GM12878 (cell line): ENCODE data around the gene GMPR2. TPM values are rescaled to one million over a fixed set of nuclear protein-coding genes. Genes with fewer than 3 reads are reported as not detected.

ENCODE experiments used
- ATAC-seq: fragments of 200-7000 bp; cut with Tn5 transposase; 3 replicates; pipeline ENCODE4 v1.9.1; 2020; ENCODE audit warnings: mild to moderate bottlenecking, moderate library complexity
- BruUV-seq: library from RNA; stranded (reverse); fragments of 400-500 nt; replicated peaks from 2 replicates; lab custom pipeline; 2021; lab: Mats Ljungman, UMichigan
- CTCF ChIA-PET: fragments of 300-600 bp; sonication (Branson Sonifier 250); formaldehyde crosslinking; extraction: SDS; loops from one replicate; lab custom pipeline; 2021; ENCODE audit warnings: inconsistent platforms; lab: Yijun Ruan, JAX
- POLR2A ChIA-PET: fragments of 350-600 bp; formaldehyde crosslinking; extraction: SDS; loops from one replicate; lab custom pipeline; 2021; ENCODE audit warnings: inconsistent platforms; lab: Charles Lee
- RAD21 ChIA-PET: fragments of 300-600 bp; sonication (Branson Sonifier 250); formaldehyde crosslinking; loops from one replicate; lab custom pipeline; 2023; ENCODE audit warnings: antibody characterized with exemption; ENCODE audit not compliant: unreplicated experiment; lab: Charles Lee
- SMC1A ChIA-PET: fragments of 300-600 bp; sonication (Branson Sonifier 250); formaldehyde crosslinking; loops from one replicate; lab custom pipeline; 2023; ENCODE audit not compliant: unreplicated experiment, uncharacterized antibody; lab: Charles Lee
- DNase-seq: peaks from one replicate; pipeline ENCODE4 v3.0.0-alpha.2; 2011; ENCODE audit warnings: low read depth, low spot score
- FAIRE-seq: peaks from 3 replicates; lab custom pipeline; 2011; peaks lifted over from hg19 to GRCh38; lab: Jason Lieb, UNC
- H2AFZ ChIP-seq: 2 replicates; pipeline ENCODE4 v1.6.0; 2011; ENCODE audit warnings: low read depth, low read length, control low read depth; ENCODE audit not compliant: control insufficient read depth
- H3K27ac ChIP-seq: 2 replicates; pipeline ENCODE4 v1.5.1; 2011; ENCODE audit warnings: control low read depth; ENCODE audit not compliant: control insufficient read depth, insufficient read depth
- H3K27me3 ChIP-seq, 2 experiments: replicated peaks in 1 of 2; 2 replicates each; pipeline versions ENCODE4 v1.6.0 to v1.6.1; 2011; ENCODE audit warnings: low read length in 1 of 2; ENCODE audit not compliant: control insufficient read depth in 2 of 2, insufficient read depth in 2 of 2
- H3K36me3 ChIP-seq, 2 experiments: 2 replicates each; pipeline ENCODE4 v1.5.1; 2011; ENCODE audit warnings: low read length in 1 of 2; ENCODE audit not compliant: control insufficient read depth in 2 of 2, insufficient read depth in 2 of 2
- H3K4me1 ChIP-seq: 2 replicates; pipeline ENCODE4 v1.6.1; 2011; ENCODE audit warnings: mild to moderate bottlenecking, low read length, moderate library complexity, mixed read lengths; ENCODE audit not compliant: control insufficient read depth, insufficient read depth
- H3K4me2 ChIP-seq: 2 replicates; pipeline ENCODE4 v1.6.0; 2011; ENCODE audit warnings: control low read depth; ENCODE audit not compliant: control insufficient read depth, insufficient read depth
- H3K4me3 ChIP-seq: fragments of 200-600 bp; sonication (generic); 2 replicates; pipeline ENCODE4 v1.5.1; 2016
- H3K79me2 ChIP-seq: 2 replicates; pipeline ENCODE4 v1.6.0; 2011; ENCODE audit warnings: low read length; ENCODE audit not compliant: control insufficient read depth, insufficient read depth
- H3K9ac ChIP-seq: 2 replicates; pipeline ENCODE4 v1.8.0; 2011; ENCODE audit warnings: low read length, control low read depth, mixed read lengths; ENCODE audit not compliant: control insufficient read depth, insufficient read depth
- H3K9me3 ChIP-seq: replicated peaks from 3 replicates; pipeline ENCODE4 v1.5.1; 2011; ENCODE audit warnings: mild to moderate bottlenecking, low read length; ENCODE audit not compliant: control insufficient read depth, insufficient read depth
- H4K20me1 ChIP-seq: 2 replicates; pipeline ENCODE4 v1.6.0; 2011; ENCODE audit not compliant: control insufficient read depth, insufficient read depth
- CBFB ChIP-seq: IDR thresholded peaks from 2 replicates; pipeline ENCODE4 v1.6.1; 2016; ENCODE audit warnings: antibody characterized with exemption, low read depth
- FOXM1 ChIP-seq: IDR thresholded peaks from 2 replicates; pipeline ENCODE4 v1.6.1; 2012; ENCODE audit warnings: low read depth, mild to moderate bottlenecking, inconsistent platforms, low read length, moderate library complexity
- LARP7 ChIP-seq: fragments of 450-650 bp; IDR thresholded peaks from 2 replicates; pipeline ENCODE4 v1.6.1; 2017; ENCODE audit warnings: mild to moderate bottlenecking
- NFYB ChIP-seq: IDR thresholded peaks from 2 replicates; pipeline ENCODE4 v1.6.1; 2011; ENCODE audit warnings: low read depth, mild to moderate bottlenecking, low read length, improper control_type of control experiment, moderate library complexity; ENCODE audit not compliant: insufficient read depth
- SREBF2 ChIP-seq: IDR thresholded peaks from 2 replicates; pipeline ENCODE4 v1.6.1; 2012; ENCODE audit warnings: mild to moderate bottlenecking, low read length
- SUZ12 ChIP-seq: fragments of 200-600 bp; sonication (generic); IDR thresholded peaks from one replicate; pipeline ENCODE4 v1.6.1; 2018; ENCODE audit warnings: antibody characterized with exemption, mild to moderate bottlenecking; ENCODE audit not compliant: unreplicated experiment
- WGBS: methylation state at CpG from one replicate; pipeline ENCODE4 v1.1.6; 2016; ENCODE audit warnings: low lambda C conversion rate; ENCODE audit not compliant: insufficient replicate concordance, insufficient coverage; ENCODE audit errors: missing lambda C conversion rate; 5-methylcytosine and 5-hydroxymethylcytosine counted together
- in situ Hi-C: fragments of 300-500 bp; cut with MboI; formaldehyde crosslinking; loops from 9 replicates; pipeline ENCODE4 v1.14.3; 2018; ENCODE audit warnings: mixed read lengths
- intact Hi-C: fragments of 100-400 bp; cut with micrococcal nuclease; formaldehyde crosslinking; loops from one replicate; pipeline ENCODE4 v1.14.2; 2022; ENCODE audit not compliant: unreplicated experiment
- polyA plus RNA-seq, 11 experiments: library from polyadenylated mRNA; depleted of rRNA in 4 of 11; unstranded in 6 of 11; stranded (reverse) in 5 of 11; fragments of >200 nt; fragmentation: Nextera tagmentation in 4 of 11; fragmentation: Illumina TruSeq in 1 of 11; extraction: Ambion mirVana in 4 of 11; extraction: Trizol in 1 of 11; gene quantifications; 1 replicate in 1 of 11; 2 replicates in 10 of 11; pipeline versions ENCODE4 v1.2.1 to v1.2.3, GENCODE V29; 2011 to 2016; ENCODE audit warnings: inconsistent platforms in 2 of 11, missing spikeins in 2 of 11, low read depth in 1 of 11
- total RNA-seq, 4 experiments: library from RNA; depleted of rRNA in 3 of 4; stranded (reverse); fragments of >200 nt in 3 of 4; fragmentation: Illumina TruSeq in 1 of 4; extraction: Trizol in 1 of 4; gene quantifications; 2 replicates each; pipeline versions ENCODE4 v1.2.1 to v1.2.3, GENCODE V29; 2013 to 2021

GMPR2 gene
- total and polyA plus RNA-seq, 10 of the 15 experiments (the other 5 are each of a cell fraction or from before 2014, with no cell fraction given): 55.1 to 80.3 (median 61.5) TPM

- no peak for TF ChIP-seq SREBF2
- TF ChIP-seq FOXM1: no peak
- TF ChIP-seq SUZ12: no peak
Observed at GRCh38 chr14:24268225-24268624, 35.5 kb downstream of the GMPR2 start (continued).

DNA sequence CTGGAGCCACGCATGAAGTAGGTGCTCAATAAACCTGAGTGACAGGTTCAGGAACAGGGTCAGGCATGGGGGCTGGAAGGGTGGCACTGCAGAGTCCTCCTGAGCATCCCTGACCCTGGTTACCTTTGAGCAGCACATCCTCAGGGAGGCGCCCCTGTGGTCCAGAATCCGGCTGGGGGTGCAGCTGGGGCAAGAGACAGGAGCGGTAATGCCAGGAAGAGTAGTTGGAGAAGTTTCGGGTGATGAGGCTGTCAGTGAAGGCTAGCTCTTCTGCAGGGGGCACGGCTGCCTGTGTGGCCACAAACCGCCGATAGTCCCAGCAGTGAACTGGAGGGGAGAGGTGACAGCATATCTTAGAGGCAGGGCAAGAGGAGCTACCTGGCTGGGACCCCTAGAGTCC, 36.6 kb downstream of the GMPR2 start:
- WGBS: 98% methylated on average over 8 of the region's 8 CpGs
- Histone ChIP-seq H3K9ac (no peak overlapping the region), H3K4me2 (no peak overlapping the region), H3K27me3 (no peaks in the 10 kb centered on the region), H3K4me1 (peaks cover 18% of the 10 kb centered on the region), H3K36me3 (peaks cover 3 to 18% of the 10 kb centered on the region in 2 experiments; a peak in 3 of 4 replicates), H3K4me3 (no peak overlapping the region), H4K20me1 (no peaks in the 10 kb centered on the region), H3K27ac (no peak overlapping the region), H2AFZ (no peak overlapping the region), H3K79me2 (peaks cover 12% of the 10 kb centered on the region), H3K9me3 (no peaks in the 10 kb centered on the region)
- ChIA-PET CTCF (interaction anchor here (1.1 to 17.1 kb wide), 7 partner anchors 11 to 161 kb away, joined by 5 to 269 read pairs (median 18); partner anchors contain the start of genes CBLN3, CIDEB, DHRS1 and KHNYN), POLR2A (interaction anchor here (0.8 to 10.9 kb wide), 4 partner anchors 12 to 32 kb away, joined by 3 to 171 read pairs (median 11); partner anchors contain the start of gene TINF2), SMC1A (interaction anchor here (0.8 to 8.9 kb wide), 3 partner anchors 25 to 55 kb away, joined by 3 to 141 read pairs (median 32); partner anchors contain the start of genes DHRS1, NOP9 and TINF2), RAD21 (interaction anchor here (2.9 to 5.6 kb wide), 3 partner anchors 22 to 28 kb away, joined by 20 to 59 read pairs (median 58); partner anchors contain the start of gene TINF2)
- in situ Hi-C loops: no loop called here
- no peak for TF ChIP-seq LARP7
- TF ChIP-seq CBFB: no peak
- no peak for TF ChIP-seq NFYB
- FAIRE-seq (no peak), DNase-seq (no peak), ATAC-seq (no peak)
- intact Hi-C loops: no loop called here
- no TSS peak for BruUV-seq
